Effector memory CD8-positive, alpha-beta T cell (primary cell): Measurements from ENCODE around the gene SHMT2.

Experiments used
- ATAC-seq: fragments of 150-1000 bp; cut with Tn5 transposase; replicated peaks from 2 replicates; pipeline ENCODE4 v1.10.0; 2021; ENCODE audit warnings: mild to moderate bottlenecking, moderate library complexity
- DNase-seq, 3 experiments: peaks; one replicate each; pipeline ENCODE4 v3.0.0; 2021
- H3K27ac Mint-ChIP-seq, 2 donors: one replicate each; pipeline ENCODE4 v1.8.0; 2022; ENCODE audit warnings: mild to moderate bottlenecking in 2 of 2, mixed read lengths in 2 of 2, moderate library complexity in 2 of 2
- H3K27me3 Mint-ChIP-seq, 2 donors: one replicate each; pipeline ENCODE4 v1.8.0; 2022; ENCODE audit warnings: mixed read lengths in 2 of 2
- H3K36me3 Mint-ChIP-seq: one replicate; pipeline ENCODE4 v1.8.0; 2022; ENCODE audit warnings: mild to moderate bottlenecking, moderate library complexity, mixed read lengths; ENCODE audit not compliant: insufficient read depth
- H3K4me1 Mint-ChIP-seq, 2 donors: one replicate each; pipeline ENCODE4 v1.8.0; 2022; ENCODE audit warnings: low read depth in 2 of 2, mixed read lengths in 2 of 2
- H3K4me3 Mint-ChIP-seq, 2 donors: one replicate each; pipeline ENCODE4 v1.8.0; 2022; ENCODE audit warnings: mild to moderate bottlenecking in 2 of 2, mixed read lengths in 2 of 2, moderate library complexity in 2 of 2
- H3K9me3 Mint-ChIP-seq, 2 donors: one replicate each; pipeline ENCODE4 v1.8.0; 2022; ENCODE audit warnings: mixed read lengths in 2 of 2

SHMT2 gene

DNA sequence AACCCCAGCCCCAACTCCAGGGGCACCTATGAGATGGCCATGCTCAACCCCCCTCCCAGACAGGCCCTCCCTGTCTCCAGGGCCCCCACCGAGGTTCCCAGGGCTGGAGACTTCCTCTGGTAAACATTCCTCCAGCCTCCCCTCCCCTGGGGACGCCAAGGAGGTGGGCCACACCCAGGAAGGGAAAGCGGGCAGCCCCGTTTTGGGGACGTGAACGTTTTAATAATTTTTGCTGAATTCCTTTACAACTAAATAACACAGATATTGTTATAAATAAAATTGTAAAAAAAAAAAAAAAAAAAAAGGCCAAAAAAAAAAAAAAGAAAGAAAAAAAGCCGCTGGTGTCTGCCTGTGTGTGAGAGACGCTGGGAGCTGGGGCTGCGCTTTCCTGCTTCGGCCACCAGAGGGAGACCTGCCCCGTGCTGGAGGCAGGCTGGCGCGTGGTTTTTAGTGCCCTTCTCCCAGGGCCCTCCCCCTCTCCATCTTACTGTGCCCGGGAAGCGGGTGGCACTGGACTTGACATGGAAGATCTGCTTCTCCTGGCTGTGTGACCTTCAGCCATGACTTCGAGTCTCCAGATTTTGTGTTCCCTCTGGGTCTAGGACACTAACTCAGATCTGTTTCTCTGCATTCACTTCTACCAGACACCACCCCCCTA, 16.3 kb upstream of the SHMT2 start:
- H3K27ac Mint-ChIP-seq, result peak overlapping the region in 1 of 2 donors; percentile 13
- H3K4me3 Mint-ChIP-seq, result peak overlapping the region in 1 of 2 donors; percentile 19
- ATAC-seq, result peak; percentile 57

DNA sequence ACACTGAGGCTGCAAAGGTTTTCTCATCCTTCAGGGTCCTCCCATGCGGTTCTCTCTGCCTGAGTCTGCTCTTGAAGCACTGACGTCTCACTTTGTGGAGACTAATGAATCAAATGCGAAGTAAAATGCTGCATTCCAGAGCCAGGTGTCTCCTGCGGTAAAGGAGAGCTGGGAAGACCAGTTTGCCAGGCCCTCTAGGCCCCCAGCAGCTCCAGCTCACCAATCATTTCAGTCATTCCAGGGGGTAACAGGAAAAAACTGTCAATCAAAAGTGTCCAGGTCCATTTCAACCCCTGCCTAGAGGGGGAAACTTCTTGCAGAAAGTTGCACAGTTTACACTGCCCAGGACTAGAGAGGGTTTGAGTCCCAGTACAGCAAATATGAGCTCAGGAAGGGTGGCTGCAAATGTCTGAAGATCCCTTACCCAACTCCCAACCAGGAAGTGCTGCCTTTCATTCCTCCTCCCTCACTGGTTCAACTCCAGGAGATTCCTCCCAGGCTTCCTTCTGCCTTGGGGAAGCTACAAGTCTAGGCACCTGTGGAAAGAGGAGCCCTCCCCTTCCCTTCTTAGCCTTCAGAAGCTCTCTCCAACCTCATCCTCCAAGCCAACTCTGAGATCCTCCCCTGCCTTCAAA, 15.6 kb upstream of the SHMT2 start:
- DNase-seq, result no peak
- no peak for ATAC-seq
- Mint-ChIP-seq H3K27ac (peak overlapping the region; percentile 13 to 28), H3K4me3 (no peak overlapping the region), H3K9me3 (no peaks in the 10 kb centered on the region), H3K4me1 (peaks cover 34 to 40% of the 10 kb centered on the region in 2 donors), H3K36me3 (peaks cover 21% of the 10 kb centered on the region), H3K27me3 (peaks cover 49 to 72% of the 10 kb centered on the region in 2 donors)

More for the DNA sequence above, 16.3 kb upstream of the SHMT2 start:
- H3K27me3 Mint-ChIP-seq, result peaks cover 42 to 65% of the 10 kb centered on the region in 2 donors
- no peaks in the 10 kb centered on the region for H3K9me3 Mint-ChIP-seq
- peaks cover 34 to 37% of the 10 kb centered on the region in 2 donors for H3K4me1 Mint-ChIP-seq
- DNase-seq, result peak; percentile 83 to 85 (median 84)
- H3K36me3 Mint-ChIP-seq, result peaks cover 21% of the 10 kb centered on the region

- DNase-seq (peak; percentile 57 to 65 (median 60)), ATAC-seq (peak; percentile 33)
- Mint-ChIP-seq H3K4me1 (peaks cover 34 to 40% of the 10 kb centered on the region in 2 donors), H3K27me3 (peaks cover 54 to 77% of the 10 kb centered on the region in 2 donors), H3K36me3 (peaks cover 21% of the 10 kb centered on the region), H3K4me3 (peak overlapping the region in 1 of 2 donors; percentile 82), H3K9me3 (no peaks in the 10 kb centered on the region), H3K27ac (peak overlapping the region in 1 of 2 donors; percentile 28)
Observed at GRCh38 chr12:57214398-57214781, 15.1 kb upstream of the SHMT2 start.

DNA sequence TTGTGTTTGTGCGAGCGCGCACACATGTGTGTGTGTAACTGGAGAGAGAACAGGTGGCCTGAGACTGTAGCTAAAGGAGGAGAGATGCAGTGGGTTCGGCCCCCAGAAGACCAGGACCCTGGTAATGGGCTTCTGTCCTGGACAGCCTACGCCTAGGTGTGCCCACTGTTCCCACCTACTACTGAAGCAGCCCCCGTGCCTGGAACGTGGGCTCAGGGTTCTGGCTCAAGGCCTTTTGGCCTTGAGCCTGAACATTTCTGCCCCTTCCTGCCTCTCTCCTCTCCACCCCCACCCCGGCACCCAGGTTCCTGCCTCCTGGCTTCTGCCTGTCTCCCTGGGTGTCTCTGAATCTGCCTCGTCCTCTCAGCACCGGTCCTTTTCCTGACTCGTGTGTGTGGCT, 14.4 kb upstream of the SHMT2 start:
- ATAC-seq (no peak), DNase-seq (no peak)
- Mint-ChIP-seq H3K9me3 (no peaks in the 10 kb centered on the region), H3K27ac (peak overlapping the region in 1 of 2 donors; percentile 81), H3K4me3 (peak overlapping the region; percentile 82 to 84), H3K27me3 (peaks cover 61 to 82% of the 10 kb centered on the region in 2 donors), H3K4me1 (peaks cover 34 to 40% of the 10 kb centered on the region in 2 donors), H3K36me3 (peaks cover 21% of the 10 kb centered on the region)

- Mint-ChIP-seq H3K27ac (peak overlapping the region; percentile 70 to 81), H3K4me3 (peak overlapping the region; percentile 82 to 84), H3K9me3 (no peaks in the 10 kb centered on the region), H3K36me3 (peaks cover 21% of the 10 kb centered on the region), H3K27me3 (peaks cover 64 to 82% of the 10 kb centered on the region in 2 donors), H3K4me1 (peaks cover 37 to 40% of the 10 kb centered on the region in 2 donors)
- ATAC-seq, result peak; percentile 58
- peak; percentile 33 to 53 (median 50) for DNase-seq
Observed at GRCh38 chr12:57215668-57216013, 13.9 kb upstream of the SHMT2 start.

GRCh38 chr12:57216014-57216911, 13.2 kb upstream of the SHMT2 start, which contains the start of gene NXPH4:
TSS of gene NXPH4 (plus strand) at chr12:57216794. CDS start at chr12:57216970, 176 bp downstream.
- H3K4me1 Mint-ChIP-seq, result peaks cover 40 to 43% of the 10 kb centered on the region in 2 donors

GRCh38 chr12:57216921-57217879, 12.3 kb upstream of the SHMT2 start:
- ATAC-seq (peak; percentile 61), DNase-seq (peak in 2 of 3 experiments; percentile 51 to 57)
- H3K36me3 Mint-ChIP-seq, result peaks cover 24% of the 10 kb centered on the region
- H3K4me1 Mint-ChIP-seq, result peaks cover 40 to 51% of the 10 kb centered on the region in 2 donors
- H3K9me3 Mint-ChIP-seq, result no peaks in the 10 kb centered on the region
- H3K27me3 Mint-ChIP-seq, result peaks cover 80 to 94% of the 10 kb centered on the region in 2 donors
- H3K4me3 Mint-ChIP-seq, result peak overlapping the region; percentile 84 to 85
- peak overlapping the region; percentile 52 to 59 for H3K27ac Mint-ChIP-seq

More at GRCh38 chr12:57216014-57216911, 13.2 kb upstream of the SHMT2 start, which contains the start of gene NXPH4:
- H3K27ac Mint-ChIP-seq, result peak within 1 kb of the TSS; percentile 70 to 81
- DNase-seq (no peak), ATAC-seq (peak; percentile 25)
- peaks cover 23% of the 10 kb centered on the region for H3K36me3 Mint-ChIP-seq
- peak within 1 kb of the TSS; percentile 84 to 85 for H3K4me3 Mint-ChIP-seq
- peaks cover 71 to 85% of the 10 kb centered on the region in 2 donors for H3K27me3 Mint-ChIP-seq
- no peaks in the 10 kb centered on the region for H3K9me3 Mint-ChIP-seq

GRCh38 chr12:57218030-57218853, 11.3 kb upstream of the SHMT2 start:
- Mint-ChIP-seq H3K9me3 (no peaks in the 10 kb centered on the region), H3K36me3 (peaks cover 22% of the 10 kb centered on the region), H3K27ac (peak overlapping the region; percentile 52 to 59), H3K27me3 (peaks cover 89 to 94% of the 10 kb centered on the region in 2 donors), H3K4me1 (peaks cover 48 to 61% of the 10 kb centered on the region in 2 donors), H3K4me3 (peak overlapping the region; percentile 84 to 85)
- ATAC-seq (no peak), DNase-seq (no peak)

DNA sequence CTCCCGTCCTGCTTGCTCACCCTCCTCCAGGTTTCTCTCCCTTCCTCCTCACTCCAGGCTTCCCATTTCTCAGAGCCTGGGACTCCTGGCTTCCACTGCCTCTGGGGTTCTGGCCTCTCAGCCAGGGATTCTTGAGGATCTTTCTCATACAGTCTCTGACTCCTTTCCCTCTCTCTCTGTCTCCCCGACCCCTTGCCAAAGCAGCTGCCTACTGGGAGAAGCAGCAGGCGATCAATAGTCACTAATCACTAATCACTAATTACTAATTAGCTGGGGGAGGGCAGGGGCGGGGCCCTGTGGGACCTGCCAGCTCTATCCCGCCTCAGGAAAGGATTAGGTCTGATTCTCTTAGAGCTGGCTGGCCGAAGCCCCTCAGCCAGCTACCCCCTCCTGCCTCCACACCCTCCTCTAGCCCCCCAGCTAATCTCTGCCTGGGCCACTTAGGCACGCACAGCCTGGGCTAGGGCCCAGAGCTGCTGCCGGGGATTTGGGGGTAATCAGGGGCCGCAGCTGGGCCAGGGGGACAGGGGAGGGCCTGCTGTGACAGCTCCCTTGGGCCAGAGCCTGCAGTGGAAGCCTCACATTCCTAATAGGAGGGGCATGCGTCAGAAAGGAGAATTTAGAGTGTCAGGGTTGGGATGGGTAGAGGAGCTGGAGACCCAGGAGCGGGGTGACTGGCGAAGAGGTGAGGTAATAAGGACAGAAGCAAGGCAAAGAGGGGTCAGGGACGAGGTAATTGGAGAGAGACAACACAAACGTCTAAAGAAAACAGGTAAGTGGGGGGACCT, 10.1 kb upstream of the SHMT2 start:
- no peak overlapping the region for H3K4me3 Mint-ChIP-seq
- H3K27ac Mint-ChIP-seq, result peak overlapping the region; percentile 35 to 41
- H3K36me3 Mint-ChIP-seq, result peaks cover 19% of the 10 kb centered on the region
- H3K4me1 Mint-ChIP-seq, result peaks cover 43 to 55% of the 10 kb centered on the region in 2 donors
- H3K27me3 Mint-ChIP-seq, result peaks cover 88 to 94% of the 10 kb centered on the region in 2 donors
- ATAC-seq, result no peak
- DNase-seq, result no peak
- H3K9me3 Mint-ChIP-seq, result no peaks in the 10 kb centered on the region

- ATAC-seq, result no peak
- Mint-ChIP-seq H3K9me3 (no peaks in the 10 kb centered on the region), H3K36me3 (peaks cover 19% of the 10 kb centered on the region), H3K4me3 (no peak overlapping the region), H3K27ac (peak overlapping the region in 1 of 2 donors; percentile 35), H3K27me3 (peaks cover 80 to 93% of the 10 kb centered on the region in 2 donors), H3K4me1 (peaks cover 36 to 49% of the 10 kb centered on the region in 2 donors)
- no peak for DNase-seq
Observed at GRCh38 chr12:57219993-57220754, 9.3 kb upstream of the SHMT2 start.
